Islet precursor cell (in vitro differentiated cells): ENCODE results near the gene CA9.

ENCODE experiments used
- DNase-seq: peaks from one replicate; pipeline ENCODE4 v3.0.0-alpha.2; 2018

CA9 gene

GRCh38 chr9:35679766-35680330, 6.1 kb downstream of the CA9 start:
- DNase-seq = no peak

GRCh38 chr9:35680331-35681105, 6.8 kb downstream of the CA9 start:
- peak; percentile 76 for DNase-seq

- DNase-seq = no peak
Measured at GRCh38 chr9:35681341-35682002, 7.7 kb downstream of the CA9 start.

GRCh38 chr9:35682051-35682450, 8.3 kb downstream of the CA9 start:
- no peak for DNase-seq

GRCh38 chr9:35682520-35683315, 9.0 kb downstream of the CA9 start:
- no peak for DNase-seq

- no peak for DNase-seq
Measured at GRCh38 chr9:35683323-35683722, 9.6 kb downstream of the CA9 start.

- DNase-seq = no peak
Measured at GRCh38 chr9:35684921-35685320, 11.2 kb downstream of the CA9 start.

GRCh38 chr9:35685506-35685905, 11.8 kb downstream of the CA9 start:
- DNase-seq = no peak

- no peak for DNase-seq
Measured at GRCh38 chr9:35686222-35687203, 12.8 kb downstream of the CA9 start.

GRCh38 chr9:35687306-35687705, 13.6 kb downstream of the CA9 start:
- DNase-seq = no peak

GRCh38 chr9:35687972-35688557, 14.3 kb downstream of the CA9 start:
- DNase-seq = no peak

- DNase-seq = no peak
Measured at GRCh38 chr9:35688558-35689541, 15.1 kb downstream of the CA9 start.

GRCh38 chr9:35689542-35690293, 16.0 kb downstream of the CA9 start, which contains the start of gene TPM2:
Gene TPM2, minus strand, starts transcription at chr9:35689925. Its CDS starts 108 bp downstream, at chr9:35689817.
- peak; percentile 93 for DNase-seq

GRCh38 chr9:35690294-35690613, 16.5 kb downstream of the CA9 start:
- DNase-seq = no peak

GRCh38 chr9:35690614-35691333, 17.0 kb downstream of the CA9 start:
- peak; percentile 89 for DNase-seq

GRCh38 chr9:35691334-35691650, 17.6 kb downstream of the CA9 start:
- no peak for DNase-seq

GRCh38 chr9:35691757-35692301, 18.1 kb downstream of the CA9 start:
- DNase-seq = no peak

- DNase-seq = no peak
Measured at GRCh38 chr9:35695943-35696401, 22.2 kb downstream of the CA9 start.
